OCI-LY1 (cell line): Measurements from ENCODE around the gene STUM.

Experiments used
- H2AFZ ChIP-seq: fragments of 200-600 bp; sonication (generic), shearing (Covaris generic); 2 replicates; pipeline ENCODE4 v1.6.0; 2014; ENCODE audit warnings: antibody characterized with exemption, mild to moderate bottlenecking, low read length
- H3F3A ChIP-seq: fragments of 200-600 bp; sonication (generic), shearing (Covaris generic); 2 replicates; pipeline ENCODE4 v1.6.0; 2014; ENCODE audit warnings: mild to moderate bottlenecking, antibody characterized with exemption, low read length, moderate library complexity; ENCODE audit not compliant: insufficient read depth
- H3K27ac ChIP-seq: fragments of 200-600 bp; sonication (generic); 2 replicates; pipeline ENCODE4 v1.5.1; 2014; ENCODE audit warnings: low read length, mixed run types, mild to moderate bottlenecking, low read depth; ENCODE audit not compliant: poor library complexity, severe bottlenecking
- H3K27me3 ChIP-seq: fragments of 200-600 bp; sonication (generic); 2 replicates; pipeline ENCODE4 v1.6.0; 2014; ENCODE audit warnings: antibody characterized with exemption, mild to moderate bottlenecking, low read length, moderate library complexity; ENCODE audit not compliant: insufficient read depth
- H3K36me3 ChIP-seq: fragments of 200-600 bp; sonication (generic); 2 replicates; pipeline ENCODE4 v1.6.1; 2014; ENCODE audit warnings: mild to moderate bottlenecking, antibody characterized with exemption, low read length, moderate library complexity, mixed read lengths; ENCODE audit not compliant: insufficient read depth
- H3K4me1 ChIP-seq: fragments of 200-600 bp; sonication (generic); 2 replicates; pipeline ENCODE4 v1.5.1; 2014; ENCODE audit warnings: mild to moderate bottlenecking, low read length, moderate library complexity; ENCODE audit not compliant: insufficient read depth, severe bottlenecking
- H3K4me2 ChIP-seq: fragments of 200-600 bp; sonication (generic), shearing (Covaris generic); 2 replicates; pipeline ENCODE4 v1.6.1; 2014; ENCODE audit warnings: low read length
- H3K4me3 ChIP-seq: fragments of 200-600 bp; sonication (generic); 2 replicates; pipeline ENCODE4 v1.5.1; 2014; ENCODE audit warnings: low read length, low read depth, mild to moderate bottlenecking, mixed read lengths; ENCODE audit not compliant: poor library complexity, severe bottlenecking
- H3K79me2 ChIP-seq: fragments of 200-600 bp; shearing (Covaris generic); 2 replicates; pipeline ENCODE4 v1.6.1; 2016; ENCODE audit warnings: mixed run types, low read length, mixed read lengths; ENCODE audit not compliant: insufficient read depth
- H3K9ac ChIP-seq: fragments of 200-600 bp; sonication (generic), shearing (Covaris generic); 2 replicates; pipeline ENCODE4 v1.6.1; 2014; ENCODE audit warnings: mild to moderate bottlenecking, low read length, mixed read lengths
- H3K9me2 ChIP-seq: fragments of 200-600 bp; sonication (generic), shearing (Covaris generic); 2 replicates; pipeline ENCODE4 v1.6.1; 2014; ENCODE audit warnings: low read depth, mild to moderate bottlenecking, low read length, mixed read lengths
- H3K9me3 ChIP-seq: fragments of 200-600 bp; shearing (Covaris generic); 2 replicates; pipeline ENCODE4 v1.6.1; 2014; ENCODE audit warnings: low read length, mixed read lengths
- H4K20me1 ChIP-seq: fragments of 200-600 bp; sonication (generic), shearing (Covaris generic); 2 replicates; pipeline ENCODE4 v1.6.0; 2016; ENCODE audit warnings: mild to moderate bottlenecking, low read length; ENCODE audit not compliant: insufficient read depth
- EZH2 ChIP-seq: fragments of 200-600 bp; sonication (generic), shearing (Covaris generic); IDR thresholded peaks from 2 replicates; pipeline ENCODE4 v1.8.0; 2017; ENCODE audit warnings: borderline replicate concordance, mixed run types, mild to moderate bottlenecking, antibody characterized with exemption, low read length, moderate library complexity, mixed read lengths
- TF ChIP-seq, protein P1 (sequence below): fragments of 200-600 bp; sonication (generic), shearing (Covaris generic); IDR thresholded peaks from 2 replicates; pipeline ENCODE4 v1.5.1; 2017; ENCODE audit warnings: mild to moderate bottlenecking, antibody characterized with exemption, low read length, moderate library complexity, mixed read lengths

Gene STUM

DNA sequence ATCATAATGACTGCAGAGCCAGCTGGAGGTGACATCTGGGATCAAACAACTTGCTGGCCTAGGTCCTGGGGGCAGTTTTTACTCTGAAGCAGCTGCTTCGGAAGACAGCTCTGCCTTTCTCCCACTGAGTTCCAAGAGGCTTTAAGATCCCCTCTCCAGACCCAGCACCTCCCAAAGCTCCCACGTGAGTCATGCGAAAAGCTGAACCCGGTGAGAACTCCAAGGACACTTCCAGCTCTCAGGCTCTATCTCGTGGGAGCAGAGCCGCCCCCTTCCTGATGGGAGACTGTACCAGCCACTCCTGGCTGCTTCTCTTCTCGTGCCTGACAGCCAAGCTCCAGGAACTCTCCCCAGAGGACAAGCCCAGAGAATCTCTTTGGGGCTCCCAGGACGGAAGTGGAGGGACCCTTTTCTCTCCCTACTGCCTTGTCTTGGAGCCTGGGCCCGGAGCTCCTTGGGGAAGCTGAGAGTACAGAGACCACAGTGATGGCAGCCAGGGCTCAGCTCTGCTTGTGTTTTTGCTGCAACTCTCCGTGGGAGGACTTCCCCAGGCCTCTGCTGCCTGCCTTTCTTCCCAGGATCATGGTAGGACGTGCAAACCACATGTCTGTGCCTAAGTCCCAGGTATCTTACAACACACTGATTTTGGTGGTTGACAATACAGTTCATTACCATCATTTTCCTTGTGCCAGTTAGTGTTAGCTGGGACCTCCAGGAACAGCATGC lies 40.6 kb downstream of the STUM start:
- no peaks in the 10 kb centered on the region for H4K20me1 ChIP-seq
- no peak overlapping the region for H3K9ac ChIP-seq
- H3K4me3 ChIP-seq, result no peak overlapping the region
- H3K9me3 ChIP-seq, result no peaks in the 10 kb centered on the region
- TF ChIP-seq, protein P1, sequence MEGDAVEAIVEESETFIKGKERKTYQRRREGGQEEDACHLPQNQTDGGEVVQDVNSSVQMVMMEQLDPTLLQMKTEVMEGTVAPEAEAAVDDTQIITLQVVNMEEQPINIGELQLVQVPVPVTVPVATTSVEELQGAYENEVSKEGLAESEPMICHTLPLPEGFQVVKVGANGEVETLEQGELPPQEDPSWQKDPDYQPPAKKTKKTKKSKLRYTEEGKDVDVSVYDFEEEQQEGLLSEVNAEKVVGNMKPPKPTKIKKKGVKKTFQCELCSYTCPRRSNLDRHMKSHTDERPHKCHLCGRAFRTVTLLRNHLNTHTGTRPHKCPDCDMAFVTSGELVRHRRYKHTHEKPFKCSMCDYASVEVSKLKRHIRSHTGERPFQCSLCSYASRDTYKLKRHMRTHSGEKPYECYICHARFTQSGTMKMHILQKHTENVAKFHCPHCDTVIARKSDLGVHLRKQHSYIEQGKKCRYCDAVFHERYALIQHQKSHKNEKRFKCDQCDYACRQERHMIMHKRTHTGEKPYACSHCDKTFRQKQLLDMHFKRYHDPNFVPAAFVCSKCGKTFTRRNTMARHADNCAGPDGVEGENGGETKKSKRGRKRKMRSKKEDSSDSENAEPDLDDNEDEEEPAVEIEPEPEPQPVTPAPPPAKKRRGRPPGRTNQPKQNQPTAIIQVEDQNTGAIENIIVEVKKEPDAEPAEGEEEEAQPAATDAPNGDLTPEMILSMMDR, result no peak
- TF ChIP-seq EZH2, result no peak
- no peaks in the 10 kb centered on the region for H3F3A ChIP-seq
- H3K79me2 ChIP-seq, result no peaks in the 10 kb centered on the region
- no peak overlapping the region for H3K27ac ChIP-seq
- H3K36me3 ChIP-seq, result no peaks in the 10 kb centered on the region
- no peak overlapping the region for H3K4me2 ChIP-seq
- H3K4me1 ChIP-seq, result no peaks in the 10 kb centered on the region
- no peak overlapping the region for H2AFZ ChIP-seq
- H3K9me2 ChIP-seq, result no peaks in the 10 kb centered on the region
- H3K27me3 ChIP-seq, result peaks cover 12% of the 10 kb centered on the region; the same call in 1 of the 2 replicates

DNA sequence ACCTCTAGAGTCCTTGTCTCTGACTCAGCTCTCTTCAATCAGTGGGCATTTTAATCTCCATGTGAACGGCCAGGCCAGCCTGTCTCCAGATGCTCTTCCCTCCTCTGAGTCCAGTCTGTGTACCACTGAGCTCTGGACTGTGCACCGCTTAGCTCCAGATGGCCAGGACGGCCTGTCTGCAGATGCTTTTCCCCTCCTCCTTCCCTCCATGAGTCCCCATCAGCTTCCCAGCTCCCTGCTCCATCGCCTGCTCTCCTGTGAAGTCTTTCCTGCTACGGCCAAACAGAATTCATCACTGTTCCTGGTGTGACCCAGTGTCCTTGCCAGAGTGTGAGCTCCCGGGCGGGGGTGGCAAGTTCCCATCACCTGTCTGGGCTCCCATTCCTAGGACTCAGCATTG lies 42.0 kb downstream of the STUM start:
- H4K20me1 ChIP-seq, result no peaks in the 10 kb centered on the region
- H3K9ac ChIP-seq, result no peak overlapping the region
- TF ChIP-seq, protein P1, result no peak
- TF ChIP-seq EZH2, result no peak
- no peak overlapping the region for H3K4me2 ChIP-seq
- no peak overlapping the region for H3K27ac ChIP-seq
- peaks cover 12% of the 10 kb centered on the region; the same call in 1 of the 2 replicates for H3K27me3 ChIP-seq
- no peaks in the 10 kb centered on the region for H3K9me2 ChIP-seq
- H3K36me3 ChIP-seq, result no peaks in the 10 kb centered on the region
- H3F3A ChIP-seq, result no peaks in the 10 kb centered on the region
- no peaks in the 10 kb centered on the region for H3K79me2 ChIP-seq
- H2AFZ ChIP-seq, result no peak overlapping the region
- no peak overlapping the region for H3K4me3 ChIP-seq
- no peaks in the 10 kb centered on the region for H3K9me3 ChIP-seq
- no peaks in the 10 kb centered on the region for H3K4me1 ChIP-seq

DNA sequence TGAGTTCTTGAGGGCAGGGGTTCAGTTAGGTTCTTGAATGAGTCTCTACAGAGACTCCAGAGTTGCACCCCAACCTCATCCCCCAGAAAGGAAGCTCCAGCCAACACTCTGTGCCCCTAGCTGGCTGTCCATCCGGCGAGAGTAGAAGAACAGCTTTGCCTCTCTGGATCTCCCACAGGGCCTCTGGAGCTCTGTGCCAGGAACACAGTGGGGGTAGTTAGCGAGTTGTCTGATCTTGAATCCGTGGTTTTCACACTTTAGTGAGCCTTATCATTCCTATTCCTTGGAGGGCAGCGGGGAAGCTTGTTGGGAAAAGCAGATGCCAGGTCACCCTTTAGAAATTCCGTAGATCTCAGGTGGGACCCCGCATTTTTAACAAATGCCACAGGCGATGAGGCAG lies 45.0 kb downstream of the STUM start:
- Histone ChIP-seq H3K4me3 (no peak overlapping the region), H4K20me1 (no peaks in the 10 kb centered on the region), H3K4me1 (no peaks in the 10 kb centered on the region), H3K27ac (no peak overlapping the region), H3K9ac (no peak overlapping the region), H3K9me3 (no peaks in the 10 kb centered on the region), H3K36me3 (no peaks in the 10 kb centered on the region), H3F3A (no peaks in the 10 kb centered on the region), H3K79me2 (no peaks in the 10 kb centered on the region), H3K4me2 (no peak overlapping the region), H3K9me2 (no peaks in the 10 kb centered on the region), H3K27me3 (peaks cover 8% of the 10 kb centered on the region; the same call in 1 of the 2 replicates), H2AFZ (no peak overlapping the region)
- TF ChIP-seq EZH2, result no peak
- TF ChIP-seq, protein P1, result no peak
